ENCODE measurements around the gene ZFAND2B.

The ZFAND2B gene

GRCh38 chr2:219204425-219205164 is 2.0 kb upstream of the ZFAND2B start:
- no peak for DNase-seq

- DNase-seq = no peak
Measured at GRCh38 chr2:219205165-219205538, 1.4 kb upstream of the ZFAND2B start.

- no peak for DNase-seq
Measured at GRCh38 chr2:219205981-219206327, 628 bp upstream of the ZFAND2B start.

GRCh38 chr2:219207134-219207883 is 727 bp downstream of the ZFAND2B start:
- DNase-seq = no peak

- no peak for DNase-seq
Measured at GRCh38 chr2:219207884-219208740, 1.5 kb downstream of the ZFAND2B start.

- no peak for DNase-seq
Measured at GRCh38 chr2:219209236-219210195, 2.9 kb downstream of the ZFAND2B start.

- no peak for DNase-seq
Measured at GRCh38 chr2:219210196-219210885, 3.8 kb downstream of the ZFAND2B start.

GRCh38 chr2:219210886-219211362 is 4.3 kb downstream of the ZFAND2B start:
- no peak for DNase-seq

- no peak for DNase-seq
Measured at GRCh38 chr2:219213026-219213415, 6.4 kb downstream of the ZFAND2B start.

GRCh38 chr2:219213486-219214071 is 7.0 kb downstream of the ZFAND2B start:
- DNase-seq = no peak

GRCh38 chr2:219214141-219214540 is 7.6 kb downstream of the ZFAND2B start:
- no peak for DNase-seq

GRCh38 chr2:219214786-219215185 is 8.2 kb downstream of the ZFAND2B start:
- no peak for DNase-seq

GRCh38 chr2:219215871-219216534 is 9.4 kb downstream of the ZFAND2B start:
- DNase-seq = no peak

GRCh38 chr2:219216535-219216915 is 9.9 kb downstream of the ZFAND2B start:
- no peak for DNase-seq

GRCh38 chr2:219218217-219218731 is 11.7 kb downstream of the ZFAND2B start:
- peak in 2 of 5 experiments; percentile 17 to 24 for DNase-seq

GRCh38 chr2:219218732-219219701 is 12.4 kb downstream of the ZFAND2B start, which contains the start of gene ABCB6:
Gene ABCB6 (minus strand): TSS chr2:219218958. CDS start chr2:219218673, 285 bp downstream.
- peak; percentile 71 to 93 (median 79) for DNase-seq

- no peak for DNase-seq
Measured at GRCh38 chr2:219219784-219220532, 13.4 kb downstream of the ZFAND2B start.
